Measurements from ENCODE around the gene TBL1XR1.

- TF ChIP-seq TAF1 (IDR thresholded peaks at IDR 0.05; ENCODE audit: low read depth): no peak
- no peak for TF ChIP-seq MAX (IDR thresholded peaks at IDR 0.05)
- no peak for TF ChIP-seq YY1 (IDR thresholded peaks at IDR 0.05; ENCODE audit: low read depth)
- no peak for TF ChIP-seq EP300 (IDR thresholded peaks at IDR 0.05; ENCODE audit: borderline replicate concordance)
- no peak for TF ChIP-seq RAD21 (IDR thresholded peaks at IDR 0.05; ENCODE audit: low read depth)
- no peak for TF ChIP-seq CEBPB (IDR thresholded peaks at IDR 0.05)
- no peak for TF ChIP-seq TEAD4 (IDR thresholded peaks at IDR 0.05)
- TF ChIP-seq TCF12 (IDR thresholded peaks at IDR 0.05; ENCODE audit: low read depth): no peak
- no peak for TF ChIP-seq REST (IDR thresholded peaks at IDR 0.05; ENCODE audit: low read depth)
- no peak for TF ChIP-seq CREB1 (IDR thresholded peaks at IDR 0.05; ENCODE audit: low read depth)
- TF ChIP-seq NFIC (IDR thresholded peaks at IDR 0.05): no peak
Observed at GRCh38 chr3:177135841-177136492, 61.3 kb downstream of the TBL1XR1 start.

All from Ishikawa (cell line).